CD14-positive monocyte (primary cell): ENCODE data around the gene RPGRIP1L. TPM values are rescaled to one million over a fixed set of nuclear protein-coding genes. Genes with fewer than 3 reads are reported as not detected.

Experiments
- DNase-seq, 3 donors: peaks; one replicate each; pipeline ENCODE4 v3.0.0-alpha.2; 2011 to 2022
- H2AFZ ChIP-seq: 2 replicates; pipeline ENCODE4 v1.6.0; 2012; ENCODE audit warnings: mild to moderate bottlenecking, low read depth, low read length, inconsistent platforms; ENCODE audit not compliant: insufficient read depth, poor library complexity, severe bottlenecking
- H3K27ac ChIP-seq, 2 donors: 1 replicate in 1 of 2; 2 replicates in 1 of 2; pipeline ENCODE4 v1.5.1; 2012 to 2013; ENCODE audit warnings: low read length in 2 of 2, control low read depth in 1 of 2, inconsistent platforms in 1 of 2, low read depth in 1 of 2, mild to moderate bottlenecking in 1 of 2
- H3K27me3 ChIP-seq, 2 donors: one replicate each; pipeline versions ENCODE4 v1.6.0 to v1.6.1; 2011 to 2013; ENCODE audit warnings: low read length in 2 of 2; ENCODE audit not compliant: control insufficient read depth in 2 of 2, insufficient read depth in 2 of 2
- H3K36me3 ChIP-seq, 2 donors: replicated peaks in 1 of 2; 1 replicate in 1 of 2; 2 replicates in 1 of 2; pipeline versions ENCODE4 v1.5.1 to v1.6.1; 2012 to 2013; ENCODE audit warnings: low read length in 2 of 2, control low read depth in 1 of 2, inconsistent platforms in 1 of 2, mild to moderate bottlenecking in 1 of 2; ENCODE audit not compliant: insufficient read depth in 2 of 2, control insufficient read depth in 1 of 2
- H3K4me1 ChIP-seq, 2 donors: 1 replicate in 1 of 2; 2 replicates in 1 of 2; pipeline versions ENCODE4 v1.5.1 to v1.6.1; 2012 to 2013; ENCODE audit warnings: low read length in 2 of 2, control low read depth in 1 of 2, inconsistent platforms in 1 of 2, mild to moderate bottlenecking in 1 of 2, moderate library complexity in 1 of 2; ENCODE audit not compliant: insufficient read depth in 2 of 2, control insufficient read depth in 1 of 2
- H3K4me2 ChIP-seq: replicated peaks from 2 replicates; pipeline ENCODE3; 2012; ENCODE audit warnings: low read length, moderate library complexity, mild to moderate bottlenecking; ENCODE audit not compliant: poor library complexity, severe bottlenecking; ENCODE audit errors: extremely low read depth
- H3K4me3 ChIP-seq, 3 experiments: fragments of 200-600 bp in 1 of 3; sonication (generic) in 1 of 3; replicated peaks in 1 of 3; 1 replicate in 2 of 3; 2 replicates in 1 of 3; pipeline ENCODE4 v1.5.1; 2011 to 2013; ENCODE audit warnings: low read length in 3 of 3, mild to moderate bottlenecking in 3 of 3, control low read depth in 2 of 3, low read depth in 2 of 3, inconsistent platforms in 1 of 3, moderate library complexity in 1 of 3
- H3K79me2 ChIP-seq: 2 replicates; pipeline ENCODE4 v1.6.0; 2012; ENCODE audit warnings: mild to moderate bottlenecking, control low read depth, inconsistent platforms, low read length, moderate library complexity; ENCODE audit not compliant: insufficient read depth
- H3K9ac ChIP-seq: 2 replicates; pipeline ENCODE4 v1.6.0; 2017; ENCODE audit warnings: low read length, mild to moderate bottlenecking; ENCODE audit not compliant: insufficient read depth, poor library complexity, severe bottlenecking
- H3K9me3 ChIP-seq, 2 donors: replicated peaks in 1 of 2; 1 replicate in 1 of 2; 2 replicates in 1 of 2; pipeline versions ENCODE4 v1.5.1 to v1.6.1; 2012 to 2013; ENCODE audit warnings: low read length in 2 of 2, control low read depth in 1 of 2; ENCODE audit not compliant: control insufficient read depth in 1 of 2, insufficient read depth in 1 of 2
- H4K20me1 ChIP-seq: 2 replicates; pipeline ENCODE4 v1.6.0; 2012; ENCODE audit warnings: mild to moderate bottlenecking, low read length, control low read depth, moderate library complexity; ENCODE audit not compliant: insufficient read depth
- H3K27ac Mint-ChIP-seq, 7 donors: one replicate each; pipeline ENCODE4 v1.8.0; 2020; ENCODE audit warnings: mild to moderate bottlenecking in 7 of 7, mixed read lengths in 7 of 7, moderate library complexity in 6 of 7, inconsistent platforms in 2 of 7
- H3K27me3 Mint-ChIP-seq, 3 donors: one replicate each; pipeline ENCODE4 v1.8.0; 2021 to 2022; ENCODE audit warnings: low read depth in 3 of 3, mild to moderate bottlenecking in 3 of 3, mixed read lengths in 3 of 3, moderate library complexity in 3 of 3, inconsistent platforms in 1 of 3
- H3K36me3 Mint-ChIP-seq, 2 donors: one replicate each; pipeline ENCODE4 v1.8.0; 2020; ENCODE audit warnings: mixed read lengths in 2 of 2, inconsistent platforms in 1 of 2, mild to moderate bottlenecking in 1 of 2
- H3K4me1 Mint-ChIP-seq: one replicate; pipeline ENCODE4 v1.8.0; 2020; ENCODE audit warnings: mild to moderate bottlenecking, mixed read lengths
- H3K4me3 Mint-ChIP-seq, 2 donors: one replicate each; pipeline ENCODE4 v1.8.0; 2020; ENCODE audit warnings: mild to moderate bottlenecking in 2 of 2, mixed read lengths in 2 of 2, moderate library complexity in 1 of 2
- H3K9me3 Mint-ChIP-seq, 7 donors: one replicate each; pipeline ENCODE4 v1.8.0; 2020 to 2022; ENCODE audit warnings: mixed read lengths in 7 of 7, mild to moderate bottlenecking in 6 of 7, moderate library complexity in 6 of 7, inconsistent platforms in 2 of 7
- CTCF ChIP-seq: fragments of 200-600 bp; IDR thresholded peaks from one replicate; pipeline ENCODE4 v1.8.0; 2022; ENCODE audit warnings: antibody characterized with exemption, mild to moderate bottlenecking
- WGBS: methylation state at CpG from one replicate; pipeline ENCODE4 v1.1.5; 2013; ENCODE audit warnings: missing lambda C conversion rate; ENCODE audit not compliant: insufficient coverage; 5-methylcytosine and 5-hydroxymethylcytosine counted together
- intact Hi-C, 2 donors: fragments of 100-400 bp; cut with micrococcal nuclease; formaldehyde crosslinking; loops; one replicate each; pipeline versions ENCODE4 v1.15.0 to v1.15.1; 2023
- polyA plus RNA-seq, 3 donors: library from polyadenylated mRNA; depleted of rRNA in 1 of 3; unstranded in 2 of 3; stranded (reverse) in 1 of 3; fragments of 300-500 nt in 2 of 3; fragments of >200 nt in 1 of 3; fragmentation: Illumina TruSeq in 2 of 3; gene quantifications; 1 replicate in 2 of 3; 2 replicates in 1 of 3; pipeline ENCODE4 v1.2.3, GENCODE V29; 2012 to 2021

The RPGRIP1L gene
- polyA plus RNA-seq, 3 donors = 0.11 to 0.18 TPM; not detected in 1

GRCh38 chr16:53713403-53714204, 9.9 kb upstream of the RPGRIP1L start:
- Histone ChIP-seq H3K4me1 (no peaks in the 10 kb centered on the region), H3K4me3 (no peak overlapping the region), H3K9me3 (no peaks in the 10 kb centered on the region), H3K79me2 (peaks cover 24% of the 10 kb centered on the region), H3K27ac (no peak overlapping the region), H4K20me1 (no peaks in the 10 kb centered on the region), H3K27me3 (no peaks in the 10 kb centered on the region), H2AFZ (no peak overlapping the region), H3K4me2 (no peak overlapping the region), H3K36me3 (no peaks in the 10 kb centered on the region), H3K9ac (no peak overlapping the region)
- no peak for TF ChIP-seq CTCF
- no peak for DNase-seq
- peaks cover 3% of the 10 kb centered on the region for H3K4me1 Mint-ChIP-seq
- H3K27me3 Mint-ChIP-seq = peaks cover 0 to 2% (median 0%) of the 10 kb centered on the region in 3 donors
- no CpG with 5 or more reads among the region's 3 CpGs for WGBS
- H3K36me3 Mint-ChIP-seq = peaks cover 3% of the 10 kb centered on the region in 2 donors
- H3K9me3 Mint-ChIP-seq = no peaks in the 10 kb centered on the region
- H3K27ac Mint-ChIP-seq = no peak overlapping the region
- H3K4me3 Mint-ChIP-seq = no peak overlapping the region
- intact Hi-C loops = no loop called here

GRCh38 chr16:53712065-53712464, 8.4 kb upstream of the RPGRIP1L start:
- Mint-ChIP-seq H3K27ac (no peak overlapping the region), H3K4me1 (peaks cover 13% of the 10 kb centered on the region), H3K4me3 (no peak overlapping the region), H3K27me3 (peaks cover 0 to 2% (median 0%) of the 10 kb centered on the region in 3 donors), H3K36me3 (peaks cover 3% of the 10 kb centered on the region in 2 donors), H3K9me3 (peaks cover 0 to 2% (median 0%) of the 10 kb centered on the region in 7 donors)
- Histone ChIP-seq H3K4me1 (no peaks in the 10 kb centered on the region), H2AFZ (no peak overlapping the region), H3K4me3 (no peak overlapping the region), H3K9ac (no peak overlapping the region), H3K27me3 (no peaks in the 10 kb centered on the region), H3K27ac (no peak overlapping the region), H3K9me3 (no peaks in the 10 kb centered on the region), H3K36me3 (no peaks in the 10 kb centered on the region), H3K4me2 (no peak overlapping the region), H4K20me1 (no peaks in the 10 kb centered on the region), H3K79me2 (peaks cover 22% of the 10 kb centered on the region)
- intact Hi-C loops = no loop called here
- no peak for DNase-seq
- no peak for TF ChIP-seq CTCF
- WGBS = no CpG with 5 or more reads among the region's 2 CpGs
